HCT116 (cell line): Measurements from ENCODE around the gene SPON1. TPM values are rescaled to one million over a fixed set of nuclear protein-coding genes. Genes with fewer than 3 reads are reported as not detected.

Experiments
- ATAC-seq: fragments of 200-7000 bp; cut with Tn5 transposase; 2 replicates; pipeline ENCODE4 v1.9.1; 2020; ENCODE audit warnings: mild to moderate bottlenecking, moderate library complexity
- BruUV-seq: library from RNA; stranded (reverse); fragments of 400-500 nt; replicated peaks from 2 replicates; lab custom pipeline; 2021; lab: Mats Ljungman, UMichigan
- CTCF ChIA-PET: fragments of 300-600 bp; sonication (Branson Sonifier 250); formaldehyde crosslinking; loops from one replicate; lab custom pipeline; 2021; ENCODE audit warnings: antibody characterized with exemption; lab: Charles Lee
- POLR2A ChIA-PET: fragments of 300-600, 350-600 bp; sonication (Branson Sonifier 250); formaldehyde crosslinking; loops from one replicate; lab custom pipeline; 2021; ENCODE audit warnings: antibody characterized with exemption; lab: Charles Lee
- RAD21 ChIA-PET, 2 experiments: fragments of 300-600 bp; sonication (Branson Sonifier 250); formaldehyde crosslinking; loops; one replicate each; lab custom pipeline; 2023; ENCODE audit warnings: low total read pairs in 2 of 2; ENCODE audit not compliant: uncharacterized antibody in 2 of 2, unreplicated experiment in 2 of 2, low non-redundant PET in 1 of 2; lab: Charles Lee
- DNase-seq: peaks from one replicate; pipeline ENCODE4 v3.0.0-alpha.2; 2010; ENCODE audit warnings: low read depth, low spot score
- H2AFZ ChIP-seq: fragments of 200-600 bp; shearing (Covaris generic), sonication (generic); 2 replicates; pipeline ENCODE4 v1.6.1; 2017; ENCODE audit warnings: low read depth, mixed run types, mixed read lengths, antibody characterized with exemption, low read length; ENCODE audit not compliant: poor library complexity, severe bottlenecking
- H3K27ac ChIP-seq: 2 replicates; pipeline ENCODE4 v1.5.1; 2012; ENCODE audit warnings: low read depth, low read length
- H3K27me3 ChIP-seq: fragments of 200-600 bp; sonication (generic); 2 replicates; pipeline ENCODE4 v1.6.1; 2016; ENCODE audit warnings: mixed run types, low read length, mixed read lengths; ENCODE audit not compliant: insufficient read depth
- H3K36me3 ChIP-seq, 2 experiments: fragments of 200-500 bp in 1 of 2; fragments of 200-600 bp in 1 of 2; sonication (Bioruptor generic) in 1 of 2; sonication (generic) in 1 of 2; 2 replicates each; pipeline versions ENCODE4 v1.5.1 to v1.6.1; 2014 to 2016; ENCODE audit warnings: low read length in 2 of 2, inconsistent platforms in 1 of 2, mixed read lengths in 1 of 2, mixed run types in 1 of 2; ENCODE audit not compliant: insufficient read depth in 2 of 2, control insufficient read depth in 1 of 2
- H3K4me1 ChIP-seq, 2 experiments: fragments of 200-600 bp in 1 of 2; sonication (generic) in 1 of 2; 2 replicates each; pipeline versions ENCODE4 v1.5.1 to v1.6.1; 2012 to 2017; ENCODE audit warnings: low read length in 2 of 2, inconsistent platforms in 1 of 2, mild to moderate bottlenecking in 1 of 2, mixed read lengths in 1 of 2, mixed run types in 1 of 2, moderate library complexity in 1 of 2; ENCODE audit not compliant: insufficient read depth in 2 of 2, control insufficient read depth in 1 of 2
- H3K4me2 ChIP-seq: fragments of 200-600 bp; sonication (generic); 2 replicates; pipeline ENCODE4 v1.6.1; 2017; ENCODE audit warnings: mixed run types, low read length, mixed read lengths
- H3K4me3 ChIP-seq, 2 experiments: fragments of 200-600 bp in 1 of 2; sonication (generic) in 1 of 2; replicated peaks in 1 of 2; 2 replicates each; pipeline ENCODE4 v1.5.1; 2011 to 2016; ENCODE audit warnings: low read length in 2 of 2, control low read depth in 1 of 2, low read depth in 1 of 2, mild to moderate bottlenecking in 1 of 2, mixed read lengths in 1 of 2, mixed run types in 1 of 2
- H3K79me2 ChIP-seq: fragments of 200-600 bp; sonication (generic); 2 replicates; pipeline ENCODE4 v1.6.1; 2017; ENCODE audit warnings: mild to moderate bottlenecking, mixed run types, low read length, moderate library complexity, mixed read lengths; ENCODE audit not compliant: insufficient read depth
- H3K9ac ChIP-seq: fragments of 200-600 bp; sonication (generic); 2 replicates; pipeline ENCODE4 v1.6.1; 2016; ENCODE audit warnings: low read length, mixed read lengths
- H3K9me2 ChIP-seq: fragments of 200-600 bp; sonication (generic), shearing (Covaris generic); 2 replicates; pipeline ENCODE4 v1.6.1; 2017; ENCODE audit warnings: mixed run types, mild to moderate bottlenecking, moderate library complexity; ENCODE audit not compliant: insufficient read depth
- H3K9me3 ChIP-seq, 2 experiments: fragments of 200-500 bp in 1 of 2; fragments of 200-600 bp in 1 of 2; sonication (Bioruptor generic) in 1 of 2; sonication (generic) in 1 of 2; 2 replicates each; pipeline ENCODE4 v1.6.1; 2014 to 2017; ENCODE audit warnings: low read length in 2 of 2, mixed read lengths in 2 of 2, inconsistent platforms in 1 of 2, low read depth in 1 of 2, mild to moderate bottlenecking in 1 of 2, mixed run types in 1 of 2, moderate library complexity in 1 of 2; ENCODE audit not compliant: control insufficient read depth in 1 of 2, insufficient read depth in 1 of 2
- H4K20me1 ChIP-seq: fragments of 200-600 bp; sonication (generic), shearing (Covaris generic); 2 replicates; pipeline ENCODE4 v1.6.1; 2017; ENCODE audit warnings: mixed run types, mild to moderate bottlenecking, moderate library complexity; ENCODE audit not compliant: insufficient read depth
- ATF3 ChIP-seq: IDR thresholded peaks from 2 replicates; pipeline ENCODE4 v1.6.1; 2012
- CEBPB ChIP-seq: IDR thresholded peaks from 2 replicates; pipeline ENCODE4 v1.6.1; 2012; ENCODE audit warnings: low read depth
- ELF1 ChIP-seq: IDR thresholded peaks from 2 replicates; pipeline ENCODE4 v1.6.1; 2012; ENCODE audit warnings: low read depth, borderline replicate concordance
- FOSL1 ChIP-seq: IDR thresholded peaks from 2 replicates; pipeline ENCODE4 v1.6.1; 2012; ENCODE audit warnings: low read depth
- SIN3A ChIP-seq: IDR thresholded peaks from 2 replicates; pipeline ENCODE4 v1.6.1; 2012; ENCODE audit warnings: low read depth
- SP1 ChIP-seq: IDR thresholded peaks from 2 replicates; pipeline ENCODE4 v1.6.1; 2012; ENCODE audit warnings: low read depth
- SRF ChIP-seq: IDR thresholded peaks from 2 replicates; pipeline ENCODE4 v1.6.1; 2012; ENCODE audit warnings: low read depth
- YY1 ChIP-seq: IDR thresholded peaks from 2 replicates; pipeline ENCODE4 v1.6.1; 2011; ENCODE audit warnings: low read length, low read depth, moderate library complexity, mild to moderate bottlenecking; ENCODE audit not compliant: insufficient replicate concordance; ENCODE audit errors: extremely low read depth
- intact Hi-C: fragments of 100-400 bp; cut with micrococcal nuclease; formaldehyde crosslinking; loops from 2 replicates; pipeline ENCODE4 v1.10.0; 2022
- total RNA-seq: library from RNA; stranded (reverse); gene quantifications from one replicate; pipeline ENCODE4 v1.2.1, GENCODE V29; 2021; ENCODE audit not compliant: unreplicated experiment
- TF ChIP-seq, protein P1 (sequence below): IDR thresholded peaks from 2 replicates; pipeline ENCODE4 v1.6.1; 2012; ENCODE audit warnings: low read depth

Gene SPON1
- total RNA-seq, 1 experiment from 2014 or later: 0.17 TPM

DNA sequence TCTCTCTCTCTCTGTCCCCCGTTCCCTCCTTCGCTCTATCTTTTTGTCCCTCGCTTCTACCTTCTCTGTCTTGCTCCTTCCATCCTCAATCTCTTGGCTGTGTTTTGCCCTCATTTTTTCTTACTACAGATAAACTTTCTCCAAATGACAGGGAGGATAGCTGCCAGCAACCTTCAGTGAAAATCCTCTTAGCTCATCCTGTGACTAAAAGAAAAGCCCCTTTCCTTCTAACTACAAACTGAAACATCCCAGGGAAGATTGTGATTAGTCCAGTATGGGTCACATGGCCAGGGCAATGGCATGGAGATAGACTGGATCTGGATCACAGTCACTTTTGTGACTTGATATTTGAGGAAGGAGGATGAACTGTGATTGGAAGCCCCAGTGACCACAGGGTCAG is 10.4 kb downstream of the SPON1 start:
- H3K4me2 ChIP-seq: no peak overlapping the region
- no peaks in the 10 kb centered on the region for H4K20me1 ChIP-seq
- no peak for ATAC-seq
- intact Hi-C loops: loop anchor here (5.0 kb wide), 1 partner anchor 274 kb away; no protein-coding TSS in a partner anchor
- no peak overlapping the region for H2AFZ ChIP-seq
- no TSS peak for BruUV-seq
- ChIA-PET CTCF (no interaction called here), RAD21 (no interaction called here), POLR2A (no interaction called here)
- H3K27me3 ChIP-seq: peaks cover 9% of the 10 kb centered on the region; the same call in 1 of the 2 replicates
- H3K4me1 ChIP-seq: no peaks in the 10 kb centered on the region
- H3K9me2 ChIP-seq: no peaks in the 10 kb centered on the region
- H3K9me3 ChIP-seq: no peaks in the 10 kb centered on the region
- H3K9ac ChIP-seq: no peak overlapping the region
- no peak overlapping the region for H3K27ac ChIP-seq
- H3K4me3 ChIP-seq: no peak overlapping the region
- H3K79me2 ChIP-seq: no peaks in the 10 kb centered on the region
- no peaks in the 10 kb centered on the region for H3K36me3 ChIP-seq
- no peak for DNase-seq
- no peak for TF ChIP-seq SP1
- TF ChIP-seq SIN3A: no peak
- TF ChIP-seq YY1: no peak
- TF ChIP-seq, protein P1, sequence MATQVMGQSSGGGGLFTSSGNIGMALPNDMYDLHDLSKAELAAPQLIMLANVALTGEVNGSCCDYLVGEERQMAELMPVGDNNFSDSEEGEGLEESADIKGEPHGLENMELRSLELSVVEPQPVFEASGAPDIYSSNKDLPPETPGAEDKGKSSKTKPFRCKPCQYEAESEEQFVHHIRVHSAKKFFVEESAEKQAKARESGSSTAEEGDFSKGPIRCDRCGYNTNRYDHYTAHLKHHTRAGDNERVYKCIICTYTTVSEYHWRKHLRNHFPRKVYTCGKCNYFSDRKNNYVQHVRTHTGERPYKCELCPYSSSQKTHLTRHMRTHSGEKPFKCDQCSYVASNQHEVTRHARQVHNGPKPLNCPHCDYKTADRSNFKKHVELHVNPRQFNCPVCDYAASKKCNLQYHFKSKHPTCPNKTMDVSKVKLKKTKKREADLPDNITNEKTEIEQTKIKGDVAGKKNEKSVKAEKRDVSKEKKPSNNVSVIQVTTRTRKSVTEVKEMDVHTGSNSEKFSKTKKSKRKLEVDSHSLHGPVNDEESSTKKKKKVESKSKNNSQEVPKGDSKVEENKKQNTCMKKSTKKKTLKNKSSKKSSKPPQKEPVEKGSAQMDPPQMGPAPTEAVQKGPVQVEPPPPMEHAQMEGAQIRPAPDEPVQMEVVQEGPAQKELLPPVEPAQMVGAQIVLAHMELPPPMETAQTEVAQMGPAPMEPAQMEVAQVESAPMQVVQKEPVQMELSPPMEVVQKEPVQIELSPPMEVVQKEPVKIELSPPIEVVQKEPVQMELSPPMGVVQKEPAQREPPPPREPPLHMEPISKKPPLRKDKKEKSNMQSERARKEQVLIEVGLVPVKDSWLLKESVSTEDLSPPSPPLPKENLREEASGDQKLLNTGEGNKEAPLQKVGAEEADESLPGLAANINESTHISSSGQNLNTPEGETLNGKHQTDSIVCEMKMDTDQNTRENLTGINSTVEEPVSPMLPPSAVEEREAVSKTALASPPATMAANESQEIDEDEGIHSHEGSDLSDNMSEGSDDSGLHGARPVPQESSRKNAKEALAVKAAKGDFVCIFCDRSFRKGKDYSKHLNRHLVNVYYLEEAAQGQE: no peak
- TF ChIP-seq CEBPB: no peak
- no peak for TF ChIP-seq SRF

GRCh38 chr11:13974631-13975030 is 12.1 kb downstream of the SPON1 start:
- Histone ChIP-seq H3K9me3 (no peaks in the 10 kb centered on the region), H2AFZ (no peak overlapping the region), H3K79me2 (no peaks in the 10 kb centered on the region), H3K27me3 (peaks cover 3% of the 10 kb centered on the region; the same call in 1 of the 2 replicates), H4K20me1 (no peaks in the 10 kb centered on the region), H3K4me2 (no peak overlapping the region), H3K36me3 (no peaks in the 10 kb centered on the region), H3K9ac (no peak overlapping the region), H3K27ac (no peak overlapping the region), H3K9me2 (no peaks in the 10 kb centered on the region), H3K4me1 (no peaks in the 10 kb centered on the region), H3K4me3 (no peak overlapping the region)
- BruUV-seq: no TSS peak
- ChIA-PET POLR2A (no interaction called here), RAD21 (no interaction called here), CTCF (no interaction called here)
- intact Hi-C loops: loop anchor here (5.0 kb wide), 1 partner anchor 273 kb away; no protein-coding TSS in a partner anchor
- TF ChIP-seq ELF1 (no peak), ATF3 (no peak), FOSL1 (no peak)
- DNase-seq: no peak
- ATAC-seq: no peak
